Esophagus mucosa (tissue), 1 donor: ENCODE measurements around the gene LTBP1. TPM values are rescaled to one million over a fixed set of nuclear protein-coding genes. Genes with fewer than 3 reads are reported as not detected.
A peak's percentile ranks its signal among the peaks of the same experiment; 100 is the strongest.

Experiments
- ATAC-seq: fragments of 200-7000 bp; cut with Tn5 transposase; one replicate; pipeline ENCODE4 v1.9.1; 2020
- total RNA-seq: library from RNA; stranded (reverse); gene quantifications from one replicate; pipeline ENCODE4 v1.2.4, GENCODE V29; 2023
- donor health status: DM: yes; HTN: yes; CAD: no.

LTBP1 gene
- total RNA-seq, 1 donor from 2014 or later: 33.8 TPM

GRCh38 chr2:33121416-33121815, 174.7 kb downstream of the LTBP1 start:
- no peak for ATAC-seq

DNA sequence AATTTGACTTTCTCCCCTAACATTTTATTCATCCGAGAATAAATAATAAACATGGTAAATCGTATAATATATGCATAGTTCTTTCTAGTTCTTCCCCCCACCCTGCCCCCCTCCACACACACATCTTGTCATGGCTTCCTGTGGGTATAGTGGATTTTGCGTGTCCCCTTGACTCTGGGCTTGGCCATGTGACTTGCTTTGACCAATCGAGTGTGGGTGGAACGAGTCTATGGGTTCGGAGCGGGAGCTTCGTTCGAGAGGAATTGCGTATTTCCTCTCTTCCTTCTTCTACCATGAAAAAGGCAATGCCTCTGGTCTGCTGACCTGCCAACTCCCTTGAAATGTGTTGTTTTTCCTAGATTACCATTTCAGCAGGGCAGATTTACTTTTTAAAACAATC, 175.2 kb downstream of the LTBP1 start:
- ATAC-seq: no peak

DNA sequence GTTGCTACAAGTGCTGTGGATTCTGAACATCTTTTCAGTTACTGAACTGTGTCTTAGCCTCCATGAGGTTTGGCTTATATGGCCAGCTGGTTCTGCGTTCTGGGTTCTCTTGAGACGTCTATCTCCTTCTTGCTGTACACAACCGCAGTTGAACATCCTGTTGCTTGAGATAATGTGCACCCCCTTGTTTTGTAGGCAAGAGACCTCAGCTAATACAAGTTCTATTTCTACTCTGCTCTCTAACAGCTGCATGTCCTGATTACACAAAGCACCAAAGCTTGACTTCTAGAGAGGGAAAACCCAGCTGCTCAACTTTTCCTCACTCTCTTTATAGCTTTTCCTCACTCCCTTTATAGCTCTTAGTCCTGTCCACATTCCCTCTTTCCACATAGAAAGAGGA, 176.0 kb downstream of the LTBP1 start:
- ATAC-seq: no peak

DNA sequence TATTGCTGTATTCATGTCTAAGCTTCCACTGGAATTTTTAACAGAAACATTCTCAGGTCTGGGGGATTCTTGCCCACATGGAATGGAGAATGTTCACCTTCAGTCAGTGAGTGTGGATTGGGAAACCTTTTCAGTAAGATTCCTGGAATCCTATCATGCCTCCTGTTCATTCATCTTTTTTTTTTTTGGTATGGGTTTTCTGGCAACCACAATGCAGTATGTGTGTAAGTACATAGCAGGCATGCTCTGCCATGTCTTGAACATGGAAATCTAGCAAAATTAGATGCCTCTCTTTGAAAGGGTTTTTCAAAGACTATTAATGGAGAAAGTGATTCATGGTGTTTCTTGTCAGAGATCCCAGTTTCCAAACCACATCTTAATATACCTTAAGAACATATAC, 176.5 kb downstream of the LTBP1 start:
- peak; percentile 52 for ATAC-seq

DNA sequence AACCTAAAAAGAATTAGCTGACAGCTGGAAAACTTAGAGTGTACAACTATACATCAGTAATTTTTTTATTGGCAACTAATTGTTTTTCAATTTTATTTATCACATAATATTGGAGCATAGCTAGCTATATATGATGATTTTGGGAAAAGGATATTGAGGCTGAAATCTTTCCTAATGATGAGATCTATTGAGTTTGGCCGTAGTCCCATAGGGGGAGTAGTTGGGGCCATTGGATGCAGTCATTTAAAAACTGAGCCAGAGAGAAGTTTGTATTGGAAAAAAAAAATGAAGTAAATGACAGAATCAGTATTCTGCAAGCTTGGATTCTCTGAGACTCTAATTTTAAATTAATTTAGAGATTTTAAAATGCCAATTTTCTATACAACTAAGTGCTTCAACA, 179.8 kb downstream of the LTBP1 start:
- ATAC-seq: no peak

GRCh38 chr2:33126958-33127357, 180.2 kb downstream of the LTBP1 start:
- ATAC-seq: no peak

DNA sequence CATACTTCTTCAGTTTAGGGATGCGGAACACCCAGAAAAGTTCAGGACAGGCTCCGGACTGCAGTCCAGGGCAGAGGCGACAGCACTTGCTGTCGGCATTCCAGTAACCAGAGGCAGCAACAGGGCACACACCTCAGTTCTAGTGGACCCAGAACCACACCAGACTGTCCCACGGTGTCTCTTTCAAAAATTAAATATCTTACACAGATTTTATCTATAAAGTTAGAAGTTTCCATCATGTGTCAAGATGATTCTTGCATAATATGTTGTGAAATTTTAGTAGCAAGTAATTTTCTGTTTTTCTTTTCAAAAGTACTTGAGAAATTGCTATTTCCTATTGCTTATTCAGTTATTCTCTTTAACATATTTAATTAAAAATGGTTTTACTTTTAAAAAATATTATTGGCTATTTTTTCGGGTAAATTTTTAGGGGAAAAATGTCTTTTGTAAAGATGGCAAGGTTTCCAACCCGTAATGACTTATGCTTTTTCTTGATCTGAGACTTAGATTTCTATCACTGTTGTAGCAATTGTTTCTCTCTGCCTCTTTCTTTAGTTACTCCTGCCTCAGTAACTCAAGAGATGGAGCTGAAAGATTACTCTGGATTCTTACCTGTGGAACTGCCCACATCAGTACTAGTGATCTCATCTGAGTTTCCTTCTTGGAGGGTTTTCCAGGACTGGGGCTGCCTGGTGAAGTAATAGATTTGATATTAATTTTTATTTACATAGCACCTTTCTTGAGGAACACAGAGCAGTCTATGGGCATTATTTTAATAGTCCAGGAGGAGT, 182.7 kb downstream of the LTBP1 start:
- no peak for ATAC-seq

DNA sequence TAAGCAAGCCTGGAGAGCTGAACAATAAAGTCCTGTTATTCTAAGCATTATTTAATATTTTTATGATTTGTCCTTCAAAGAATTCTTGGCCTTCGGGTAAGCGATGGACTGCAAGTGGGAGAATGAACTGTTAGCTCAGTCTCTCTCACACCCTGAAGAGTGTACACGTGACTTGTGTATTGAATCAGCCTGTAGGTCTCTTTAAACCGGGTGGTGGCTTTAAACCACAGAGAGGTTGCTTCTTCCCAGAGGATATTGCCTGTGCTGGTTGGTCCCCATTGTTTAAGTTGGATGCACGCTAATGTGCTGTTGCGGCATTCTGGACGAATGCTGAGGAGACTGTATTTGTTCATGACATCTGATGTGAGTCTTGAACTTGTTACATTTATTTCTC, 183.3 kb downstream of the LTBP1 start:
- no peak for ATAC-seq

- ATAC-seq: no peak
Measured at GRCh38 chr2:33130544-33130943, 183.8 kb downstream of the LTBP1 start.

GRCh38 chr2:33131111-33131510, 184.4 kb downstream of the LTBP1 start:
- ATAC-seq: no peak

DNA sequence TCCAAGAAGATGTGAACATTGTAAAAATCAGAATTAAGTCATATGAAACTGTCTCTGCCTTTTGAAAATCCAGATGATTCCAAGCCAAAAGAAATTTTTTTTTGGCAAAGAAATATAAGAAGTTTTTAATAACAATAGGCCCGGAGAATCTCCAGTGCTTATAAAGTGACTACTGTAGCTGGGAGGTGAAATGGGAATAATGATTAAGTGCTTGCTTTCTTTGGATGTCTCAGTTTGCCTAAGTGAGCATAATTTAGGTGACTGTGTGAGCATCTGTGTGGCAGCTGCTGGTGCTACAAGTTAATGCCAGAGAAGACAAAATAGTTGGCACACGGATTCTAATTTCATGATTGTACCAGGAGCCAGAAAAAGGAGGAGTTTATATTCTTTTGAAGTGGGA, 185.0 kb downstream of the LTBP1 start:
- no peak for ATAC-seq

- peak; percentile 28 for ATAC-seq
Measured at GRCh38 chr2:33133454-33133952, 186.8 kb downstream of the LTBP1 start.

DNA sequence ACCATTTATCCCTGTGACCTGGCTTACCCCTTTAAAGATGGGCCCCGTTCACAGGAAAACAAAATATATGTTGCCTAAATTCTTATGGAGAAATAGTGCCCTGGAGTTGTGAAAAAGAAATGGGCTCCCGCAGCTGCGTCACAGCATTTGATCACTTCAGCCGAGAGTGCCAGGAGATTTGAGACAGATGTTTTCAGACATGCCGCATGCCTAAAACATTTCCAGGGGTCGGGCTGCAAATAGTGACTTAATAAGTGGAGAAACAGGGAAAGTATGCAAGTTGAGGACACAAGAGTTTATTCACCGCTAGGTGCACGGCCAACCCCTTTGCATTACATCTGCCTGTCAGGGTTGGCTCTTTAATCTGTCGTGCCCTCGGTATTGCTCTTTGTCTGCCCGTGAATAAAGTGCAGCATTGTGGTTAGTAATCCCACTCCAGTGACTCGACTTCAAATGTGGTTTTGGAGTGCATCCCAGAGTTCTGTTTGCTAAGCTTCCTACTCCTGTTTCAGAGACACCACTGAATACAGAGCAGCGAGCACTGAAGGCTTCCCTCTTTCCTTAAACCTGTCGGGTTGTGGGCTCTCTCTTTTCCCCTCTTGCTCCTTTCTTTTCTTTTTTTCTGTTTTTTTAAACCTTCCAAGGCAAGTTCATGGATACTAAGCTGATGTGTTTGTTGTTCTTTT, 187.5 kb downstream of the LTBP1 start:
- peak; percentile 93 for ATAC-seq

DNA sequence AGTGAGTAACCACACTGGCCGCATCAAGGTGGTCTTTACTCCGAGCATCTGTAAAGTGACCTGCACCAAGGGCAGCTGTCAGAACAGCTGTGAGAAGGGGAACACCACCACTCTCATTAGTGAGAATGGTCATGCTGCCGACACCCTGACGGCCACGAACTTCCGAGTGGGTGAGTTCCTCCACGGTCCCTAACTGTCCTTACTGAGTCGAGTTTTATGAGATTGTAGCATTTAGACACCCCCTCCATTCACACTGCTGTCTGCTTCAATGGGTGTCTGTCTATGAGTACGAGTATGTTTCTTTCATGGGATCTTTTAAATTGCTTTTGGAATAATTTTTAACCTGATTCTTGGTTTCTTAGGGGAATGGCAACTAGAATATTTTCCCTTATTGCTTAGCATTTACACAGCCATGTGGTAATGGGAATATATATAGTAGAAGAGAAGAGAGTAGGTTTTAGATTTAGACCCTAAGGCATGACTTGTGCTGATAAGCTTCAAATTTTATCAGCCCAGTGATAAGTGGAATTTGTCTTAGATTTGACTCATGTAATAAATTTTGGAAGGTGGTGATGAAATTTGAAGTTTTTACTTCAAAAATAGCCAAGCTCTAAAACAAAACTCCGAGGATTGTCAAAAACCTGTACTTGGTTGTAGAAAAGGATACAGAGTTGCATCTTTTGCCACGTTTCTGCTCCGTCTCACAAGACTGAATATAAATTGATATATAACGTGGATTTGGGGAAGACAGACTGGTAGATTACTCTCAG, 188.2 kb downstream of the LTBP1 start:
- peak; percentile 34 for ATAC-seq

DNA sequence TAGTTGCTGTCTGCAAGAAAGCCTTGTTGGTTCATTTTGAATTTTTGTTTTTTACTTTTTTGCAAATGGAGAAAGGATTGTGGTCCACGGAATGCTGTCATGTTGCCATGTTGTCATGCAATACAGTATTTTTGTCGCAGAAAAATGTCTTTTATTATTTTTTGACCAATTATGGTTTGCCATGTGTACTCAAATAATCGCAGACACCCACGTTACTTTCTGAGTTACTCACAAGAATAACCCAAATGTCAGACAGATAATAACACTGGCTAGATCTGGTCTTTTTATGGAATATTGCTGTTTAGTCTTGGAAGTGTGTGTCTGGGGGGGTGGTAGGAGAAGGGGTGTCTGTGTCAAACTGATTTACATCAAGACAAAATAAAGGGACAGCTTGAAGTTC, 188.9 kb downstream of the LTBP1 start:
- ATAC-seq: no peak

DNA sequence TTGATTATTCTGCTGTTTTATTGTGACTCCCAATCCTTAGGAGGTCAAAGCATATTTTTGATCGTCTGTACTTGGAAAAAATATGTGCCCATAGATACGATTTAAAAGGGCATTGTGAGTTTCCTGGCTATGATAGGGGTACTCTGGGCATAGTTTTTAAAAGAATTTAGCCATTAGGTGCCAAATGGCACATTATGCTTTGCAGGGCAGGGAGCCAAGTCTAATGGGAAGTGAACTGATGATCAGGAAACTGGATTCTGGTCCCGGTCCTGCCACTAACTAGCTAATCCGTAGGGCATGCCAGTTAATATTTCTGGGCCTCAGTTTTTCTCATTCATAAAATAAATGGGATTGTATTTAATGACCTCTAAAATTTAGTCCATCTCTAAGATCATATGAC, 189.3 kb downstream of the LTBP1 start:
- no peak for ATAC-seq

DNA sequence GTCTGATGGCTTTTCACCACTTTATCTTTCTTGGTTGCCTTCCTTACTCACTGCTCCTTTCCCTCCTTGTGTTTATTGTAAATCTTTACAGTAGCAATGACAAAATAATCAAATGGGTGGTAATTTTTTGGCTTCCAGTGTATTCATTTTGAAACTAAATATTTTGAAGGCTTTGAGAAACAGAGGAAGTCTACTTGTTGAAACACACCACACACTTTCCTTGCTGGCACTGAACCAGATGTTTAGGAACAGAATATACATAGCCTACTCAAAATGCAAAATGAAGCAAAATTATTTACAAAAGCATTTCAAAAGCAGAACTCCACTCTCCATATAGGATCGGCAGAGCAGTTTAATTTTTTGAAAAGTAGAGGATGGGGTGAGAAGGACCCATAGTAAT, 189.8 kb downstream of the LTBP1 start:
- ATAC-seq: no peak

DNA sequence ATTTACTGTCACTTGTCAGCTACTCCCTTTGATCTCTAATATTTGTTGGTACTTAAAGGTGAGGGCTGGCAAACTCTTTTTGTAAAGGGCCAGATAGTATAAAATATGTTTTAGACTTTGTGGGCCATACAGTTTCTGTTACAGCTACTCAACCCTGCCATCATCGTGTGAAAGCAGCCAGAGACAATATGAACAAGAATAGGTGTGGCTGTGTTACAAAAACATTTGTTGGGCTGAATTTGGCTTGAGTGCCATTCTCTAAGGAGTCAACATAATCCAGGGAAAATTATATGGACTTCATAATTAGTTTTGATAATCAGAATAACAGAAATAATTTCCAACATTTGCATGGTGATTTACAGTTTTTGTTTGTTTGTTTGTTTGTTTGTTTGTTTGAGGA, 190.6 kb downstream of the LTBP1 start:
- no peak for ATAC-seq

DNA sequence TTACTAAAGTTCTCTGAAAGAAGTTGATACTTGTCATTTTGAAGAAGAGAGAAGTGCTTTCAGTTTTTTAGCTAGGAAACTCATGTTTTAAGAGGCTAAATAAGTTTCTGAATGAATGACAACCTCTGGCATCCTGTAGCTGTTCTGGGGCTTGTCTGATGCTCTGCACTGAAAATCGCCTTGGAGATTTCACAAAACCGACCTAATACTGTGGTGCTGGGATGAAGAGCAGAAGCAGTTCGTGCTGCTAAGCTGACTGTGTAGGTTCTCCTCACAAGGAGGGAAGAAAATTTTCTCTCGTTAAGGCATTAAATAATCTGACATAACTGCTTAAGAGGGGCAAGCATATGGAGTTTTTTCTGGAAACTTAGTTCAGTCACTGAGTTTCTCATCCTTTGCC, 193.2 kb downstream of the LTBP1 start:
- ATAC-seq: no peak

GRCh38 chr2:33141476-33141875, 194.7 kb downstream of the LTBP1 start:
- no peak for ATAC-seq

DNA sequence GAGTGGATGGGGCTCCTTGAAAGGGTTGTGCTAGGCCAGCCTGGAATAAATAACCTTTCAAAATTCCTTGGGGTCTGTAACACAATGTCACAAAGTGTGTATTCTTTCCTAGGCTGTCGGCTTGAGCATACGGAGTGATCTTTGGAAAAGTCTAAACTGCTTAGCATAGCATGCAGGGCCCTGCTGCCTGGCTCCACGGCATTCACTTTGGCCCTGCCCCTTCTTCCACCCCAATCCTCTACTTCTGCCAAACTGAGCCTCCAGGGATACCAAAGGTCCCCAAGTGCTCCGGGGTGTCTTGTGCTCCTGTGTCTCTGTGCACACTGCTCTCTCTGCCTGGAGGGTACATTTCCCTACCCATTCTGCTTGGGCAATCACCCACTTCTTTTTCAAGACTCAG, 196.1 kb downstream of the LTBP1 start:
- ATAC-seq: no peak

GRCh38 chr2:33144243-33144642, 197.5 kb downstream of the LTBP1 start:
- no peak for ATAC-seq

GRCh38 chr2:33145459-33145858, 198.7 kb downstream of the LTBP1 start:
- ATAC-seq: no peak
